LNCAP (cell line): Measurements from ENCODE around the gene CACNA1C.

Experiments used
- TF ChIP-seq, protein P1 (sequence below): fragments of 450-650 bp; IDR thresholded peaks from 2 replicates; pipeline ENCODE4 v1.5.1; 2017; ENCODE audit warnings: mild to moderate bottlenecking

The CACNA1C gene

DNA sequence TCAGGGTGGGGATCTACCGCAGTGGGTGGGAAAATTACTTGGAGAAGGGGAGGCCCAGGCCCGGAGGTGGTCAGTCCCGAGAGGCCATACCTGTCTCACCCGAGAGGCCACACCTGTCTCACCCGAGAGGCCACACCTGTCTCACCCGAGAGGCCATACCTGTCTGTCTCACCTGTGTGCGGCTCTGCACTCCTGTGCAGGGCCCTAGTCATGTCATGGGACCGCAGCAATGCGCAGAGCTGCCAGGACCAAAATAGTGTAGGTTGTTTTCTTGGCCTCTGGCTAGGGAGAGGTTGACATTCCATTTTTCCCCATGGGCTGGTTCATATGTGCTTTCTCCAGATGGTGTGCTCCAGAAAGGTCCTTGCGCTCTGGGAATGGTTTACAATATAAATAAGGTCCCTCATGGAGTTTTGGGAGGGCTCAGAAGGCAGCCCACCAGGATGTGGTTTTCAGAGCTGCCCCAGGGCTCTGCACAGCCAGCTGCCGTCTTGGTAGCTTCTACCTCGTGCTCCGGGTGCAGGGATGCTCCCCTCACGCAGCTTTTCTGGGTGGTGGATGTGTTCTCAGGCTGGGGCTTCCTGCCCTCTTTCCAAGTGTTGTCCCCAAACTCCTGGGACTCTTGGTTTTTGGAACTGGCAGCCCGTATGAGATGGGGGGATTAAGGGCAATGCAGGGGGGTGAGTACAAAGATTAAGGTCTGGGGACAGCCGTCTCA is 58.2 kb downstream of the CACNA1C start:
- TF ChIP-seq, protein P1, sequence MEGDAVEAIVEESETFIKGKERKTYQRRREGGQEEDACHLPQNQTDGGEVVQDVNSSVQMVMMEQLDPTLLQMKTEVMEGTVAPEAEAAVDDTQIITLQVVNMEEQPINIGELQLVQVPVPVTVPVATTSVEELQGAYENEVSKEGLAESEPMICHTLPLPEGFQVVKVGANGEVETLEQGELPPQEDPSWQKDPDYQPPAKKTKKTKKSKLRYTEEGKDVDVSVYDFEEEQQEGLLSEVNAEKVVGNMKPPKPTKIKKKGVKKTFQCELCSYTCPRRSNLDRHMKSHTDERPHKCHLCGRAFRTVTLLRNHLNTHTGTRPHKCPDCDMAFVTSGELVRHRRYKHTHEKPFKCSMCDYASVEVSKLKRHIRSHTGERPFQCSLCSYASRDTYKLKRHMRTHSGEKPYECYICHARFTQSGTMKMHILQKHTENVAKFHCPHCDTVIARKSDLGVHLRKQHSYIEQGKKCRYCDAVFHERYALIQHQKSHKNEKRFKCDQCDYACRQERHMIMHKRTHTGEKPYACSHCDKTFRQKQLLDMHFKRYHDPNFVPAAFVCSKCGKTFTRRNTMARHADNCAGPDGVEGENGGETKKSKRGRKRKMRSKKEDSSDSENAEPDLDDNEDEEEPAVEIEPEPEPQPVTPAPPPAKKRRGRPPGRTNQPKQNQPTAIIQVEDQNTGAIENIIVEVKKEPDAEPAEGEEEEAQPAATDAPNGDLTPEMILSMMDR = no peak

DNA sequence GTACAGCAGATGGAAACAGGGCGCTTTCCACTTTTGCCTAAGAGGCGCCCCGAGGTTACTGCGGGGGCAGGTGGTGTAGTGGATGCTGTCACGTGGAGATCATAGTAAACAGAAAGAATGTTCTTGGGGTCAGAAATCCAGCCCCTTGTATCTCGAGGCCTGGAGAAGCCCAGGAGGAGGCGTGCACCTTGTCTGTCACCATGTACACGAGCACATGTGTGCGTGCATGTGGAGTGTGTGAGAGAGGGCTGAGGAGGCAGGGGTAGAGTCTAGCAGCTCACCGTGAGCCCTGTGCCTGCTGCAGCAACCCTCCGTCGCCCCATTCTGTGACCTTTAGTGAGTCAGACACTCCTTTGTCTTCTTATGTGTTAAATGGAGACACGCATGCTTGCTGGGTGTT is 59.0 kb downstream of the CACNA1C start:
- TF ChIP-seq, protein P1 = no peak

DNA sequence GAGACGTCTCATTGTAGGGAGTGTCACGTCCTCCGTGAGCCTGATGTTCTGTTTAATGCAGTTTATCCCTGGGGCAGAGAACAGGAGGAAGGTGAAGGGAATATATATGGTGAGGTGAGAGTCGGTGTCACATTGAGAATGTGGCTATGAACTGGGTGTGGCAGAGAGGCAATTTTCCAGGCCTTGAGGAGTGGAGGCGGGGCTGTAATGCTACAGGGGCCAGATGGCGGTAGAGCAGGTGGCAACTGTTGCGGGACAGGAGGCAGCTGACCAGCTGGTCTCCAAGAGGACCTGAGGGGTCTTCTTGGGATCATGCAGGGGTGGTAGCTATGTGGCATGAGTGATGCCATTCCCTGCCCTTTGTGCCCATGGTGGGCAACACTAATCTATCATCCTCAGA is 59.6 kb downstream of the CACNA1C start:
- TF ChIP-seq, protein P1 = no peak

DNA sequence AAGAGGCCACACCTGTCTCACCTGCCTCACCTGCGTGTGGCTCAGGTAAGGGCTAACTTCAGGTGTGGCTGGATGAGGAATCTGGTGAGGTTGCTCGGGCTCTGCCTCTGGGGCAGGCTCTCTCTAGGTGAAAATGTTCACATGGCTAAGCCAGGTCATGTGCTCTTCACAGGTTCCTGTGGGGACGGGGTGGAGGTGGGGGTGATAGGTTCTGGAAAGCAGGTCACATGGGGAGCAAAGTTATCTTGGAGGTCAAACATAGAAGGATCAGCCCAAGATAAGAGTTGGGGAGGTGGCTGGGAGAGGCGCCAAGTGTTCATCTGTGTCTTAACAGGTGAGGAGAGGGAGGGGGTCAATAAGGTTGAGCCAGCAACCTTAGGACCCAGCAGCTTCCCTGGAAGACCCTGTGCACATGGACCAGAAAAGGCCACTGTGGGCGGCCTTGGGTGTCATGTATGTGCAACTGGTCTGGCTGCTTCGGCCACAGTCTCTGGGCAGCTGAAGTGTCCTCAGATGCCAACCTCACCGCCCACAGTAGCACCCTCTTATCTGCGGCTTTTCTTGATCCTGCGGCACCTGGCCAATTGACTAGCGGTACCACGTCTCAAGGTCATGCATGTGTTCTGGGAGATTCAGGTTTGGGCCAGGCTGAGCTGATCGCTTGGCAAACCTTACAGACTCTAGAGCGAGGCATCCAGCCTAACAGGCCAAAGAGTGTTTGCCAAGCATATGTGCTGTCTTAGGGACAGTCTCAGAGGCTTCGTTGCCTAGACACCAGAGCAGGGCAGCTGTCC is 60.5 kb downstream of the CACNA1C start:
- TF ChIP-seq, protein P1 = no peak

DNA sequence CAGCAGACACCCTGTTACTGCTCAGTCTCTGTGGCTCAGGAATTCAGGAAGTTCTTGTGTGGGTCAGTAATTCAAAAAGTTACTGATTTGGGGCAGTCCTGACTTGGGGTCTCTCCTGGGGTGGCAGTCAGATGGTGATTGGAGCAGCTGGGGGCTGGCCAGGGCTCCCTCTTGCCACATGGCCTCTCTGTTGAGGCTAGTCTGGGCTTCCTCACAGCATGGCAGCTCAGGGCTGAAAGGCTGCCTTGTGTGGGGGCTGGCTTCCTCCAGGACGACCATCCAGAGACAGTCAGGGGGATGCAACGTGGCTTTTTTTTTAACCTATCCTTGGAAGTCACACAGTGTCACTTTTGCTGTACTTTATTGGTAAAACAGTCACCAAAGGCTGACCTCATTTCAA is 61.3 kb downstream of the CACNA1C start:
- TF ChIP-seq, protein P1 = no peak

DNA sequence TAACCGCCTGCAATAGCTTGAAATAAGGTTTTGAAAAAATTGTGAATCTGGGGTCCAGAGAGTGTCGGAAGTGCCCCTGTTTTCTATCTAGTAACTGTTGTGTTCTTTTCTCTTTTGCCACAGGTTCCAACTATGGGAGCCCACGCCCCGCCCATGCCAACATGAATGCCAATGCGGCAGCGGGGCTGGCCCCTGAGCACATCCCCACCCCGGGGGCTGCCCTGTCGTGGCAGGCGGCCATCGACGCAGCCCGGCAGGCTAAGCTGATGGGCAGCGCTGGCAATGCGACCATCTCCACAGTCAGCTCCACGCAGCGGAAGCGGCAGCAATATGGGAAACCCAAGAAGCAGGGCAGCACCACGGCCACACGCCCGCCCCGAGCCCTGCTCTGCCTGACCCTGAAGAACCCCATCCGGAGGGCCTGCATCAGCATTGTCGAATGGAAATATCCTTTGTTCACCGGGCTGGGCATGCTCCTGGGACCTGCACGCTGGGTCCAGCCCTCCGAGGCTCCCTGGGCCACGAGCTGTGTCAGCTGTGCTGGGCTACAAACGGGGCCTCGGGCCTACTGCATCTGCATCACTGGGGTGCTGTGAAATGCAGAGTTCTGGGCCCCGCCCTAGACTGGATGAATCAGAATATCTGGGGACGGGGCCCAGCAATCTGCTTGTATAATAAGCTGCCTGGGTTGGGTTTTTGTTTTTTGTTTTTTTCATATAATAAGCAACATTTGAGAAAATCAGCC is 62.5 kb downstream of the CACNA1C start:
- TF ChIP-seq, protein P1 = no peak

DNA sequence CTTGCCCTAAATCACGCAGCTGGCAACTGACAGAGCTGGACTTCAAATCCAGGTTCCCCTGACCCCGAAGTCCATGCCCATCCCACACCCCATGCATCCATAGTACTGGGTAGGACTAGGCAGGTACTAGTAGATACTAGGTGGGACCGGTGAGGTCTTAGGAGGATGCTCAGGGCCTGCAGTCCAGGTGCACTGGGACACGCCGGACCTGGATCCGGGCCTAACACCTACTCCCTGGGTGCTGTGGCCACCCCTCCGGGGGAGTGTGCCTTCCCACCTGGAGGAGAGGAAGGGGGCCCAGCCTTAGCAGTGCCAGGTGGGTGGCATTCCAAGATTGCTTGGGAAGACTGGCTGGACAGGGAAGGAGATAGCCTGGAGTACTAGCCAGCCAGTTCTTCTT is 64.8 kb downstream of the CACNA1C start:
- TF ChIP-seq, protein P1 = no peak
